D721Med (cell line): ENCODE measurements around the gene NDUFA13.
A peak's percentile ranks its signal among the peaks of the same experiment; 100 is the strongest.
"Not testable (repeated sequence)": the region's sequence is repeated elsewhere in the genome, so short reads cannot be mapped to it uniquely, and the experiment has no call there.

Source experiments
- DNase-seq: peaks from one replicate; pipeline ENCODE4 v3.0.0; 2011; ENCODE audit warnings: low spot score; ENCODE audit not compliant: insufficient read length
- FAIRE-seq: peaks from 2 replicates; lab custom pipeline; 2011; peaks lifted over from hg19 to GRCh38; lab: Jason Lieb, UNC
- CTCF ChIP-seq: IDR thresholded peaks from 2 replicates; pipeline ENCODE4 v1.5.1; 2012; ENCODE audit warnings: mild to moderate bottlenecking, control low read depth; ENCODE audit not compliant: insufficient read depth; ENCODE audit errors: missing control alignments

Gene NDUFA13

GRCh38 chr19:19515642-19516519 lies at the start of gene NDUFA13:
TSS of gene NDUFA13 (plus strand) at chr19:19516225. CDS start at chr19:19516239, 14 bp downstream.
- TF ChIP-seq CTCF: no peak
- DNase-seq (peak; percentile 94), FAIRE-seq (no peak)

- TF ChIP-seq CTCF: no peak
- DNase-seq (no peak), FAIRE-seq (no peak)
Measured at GRCh38 chr19:19468424-19469050, 47.5 kb upstream of the NDUFA13 start.

- FAIRE-seq (no peak), DNase-seq (no peak)
- TF ChIP-seq CTCF: no peak
Measured at GRCh38 chr19:19470579-19470978, 45.4 kb upstream of the NDUFA13 start.

- no peak for FAIRE-seq
- no peak for TF ChIP-seq CTCF
Measured at GRCh38 chr19:19471682-19472081, 44.3 kb upstream of the NDUFA13 start.

GRCh38 chr19:19472106-19472505 lies 43.9 kb upstream of the NDUFA13 start:
- FAIRE-seq, DNase-seq: not testable (repeated sequence)

More at GRCh38 chr19:19471682-19472081, 44.3 kb upstream of the NDUFA13 start:
- no peak for DNase-seq

- TF ChIP-seq CTCF: no peak
- DNase-seq (no peak), FAIRE-seq (no peak)
Measured at GRCh38 chr19:19475015-19475765, 40.8 kb upstream of the NDUFA13 start.
